Loucy (cell line): ENCODE results near the gene PPP1R13B.

ENCODE experiments used
- CTCF ChIP-seq: fragments of 200-600 bp; sonication (generic); conservative IDR thresholded peaks from 2 replicates; pipeline ENCODE4 v1.5.1; 2014; ENCODE audit warnings: mild to moderate bottlenecking, antibody characterized with exemption, low read length
- EZH2phosphoT487 ChIP-seq: fragments of 200-600 bp; IDR thresholded peaks from 2 replicates; pipeline ENCODE4 v1.6.1; 2018; ENCODE audit warnings: antibody characterized with exemption, mild to moderate bottlenecking, moderate library complexity, borderline replicate concordance

DNA sequence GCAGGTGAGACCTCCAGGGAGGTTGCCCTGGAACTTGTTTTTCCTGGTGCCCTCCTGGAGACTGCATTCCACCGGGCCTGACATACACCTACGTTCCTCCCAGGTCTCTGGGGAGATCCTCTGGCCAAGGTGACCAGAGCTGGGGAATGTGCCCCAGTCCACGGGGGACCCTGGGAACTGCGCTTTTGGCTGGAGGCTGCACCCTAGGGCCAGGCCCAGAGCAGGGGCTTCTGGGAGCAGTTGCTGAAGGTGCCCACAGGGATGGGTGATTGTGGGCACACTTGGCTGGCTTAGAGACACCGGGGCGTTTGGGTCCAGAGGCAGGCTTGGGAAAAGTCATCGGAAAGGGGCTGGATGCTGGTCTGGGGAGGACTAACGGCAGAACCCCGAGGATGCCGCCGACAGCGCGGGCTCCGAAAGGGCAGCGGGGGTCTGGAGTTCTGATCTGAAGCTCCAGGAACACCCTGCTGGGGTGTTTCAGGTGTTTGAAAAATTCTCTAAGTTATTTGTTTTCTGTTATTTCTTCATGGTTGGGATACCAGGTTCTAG, 44.4 kb upstream of the PPP1R13B start:
- no peak for TF ChIP-seq CTCF
- no peak for TF ChIP-seq EZH2phosphoT487
